ENCODE measurements around the gene TCFL5. TPM values are rescaled to one million over a fixed set of nuclear protein-coding genes. Genes with fewer than 3 reads are reported as not detected.

Gene TCFL5
- total RNA-seq, 1 donor from 2014 or later = 12.2 TPM

DNA sequence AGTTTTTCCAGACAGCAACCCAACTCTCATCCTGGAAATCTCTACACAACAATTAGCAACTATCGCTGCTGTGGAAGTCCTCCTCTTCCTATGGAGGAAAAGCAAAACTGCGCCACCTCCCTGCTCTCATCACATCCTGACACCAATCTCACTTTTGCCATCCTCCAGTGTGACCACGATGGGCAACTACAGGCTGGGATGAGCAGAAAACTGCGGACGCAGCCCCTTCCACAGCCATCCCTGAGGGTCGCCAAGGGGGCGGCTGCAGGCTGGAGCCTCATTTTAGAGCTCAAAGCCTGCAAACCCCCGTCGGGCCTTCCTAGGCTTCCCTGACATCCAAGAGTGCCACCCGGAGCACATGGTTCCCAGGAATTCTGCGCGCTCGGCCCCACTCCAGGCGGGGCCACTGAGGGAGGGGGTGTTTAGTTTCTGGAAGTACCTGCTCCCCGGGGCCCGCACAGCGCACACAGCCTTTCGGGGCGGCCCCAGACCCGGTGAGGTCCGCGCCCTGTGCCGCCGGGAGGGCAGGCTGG is 1.2 kb downstream of the TCFL5 start:
- peaks cover 5% of the 10 kb centered on the region for H3K9me3 Mint-ChIP-seq
- peak overlapping the region; percentile 7 for H3K27ac Mint-ChIP-seq
- H3K36me3 Mint-ChIP-seq = peaks cover 14% of the 10 kb centered on the region
- DNase-seq (ENCODE audit: low spot score in 2 of 2, unreplicated experiment in 2 of 2) = no peak
- peaks cover 25% of the 10 kb centered on the region for H3K4me1 Mint-ChIP-seq
- peaks cover 11% of the 10 kb centered on the region for H3K27me3 Mint-ChIP-seq (ENCODE audit: low read depth)
- TF ChIP-seq, protein P1, sequence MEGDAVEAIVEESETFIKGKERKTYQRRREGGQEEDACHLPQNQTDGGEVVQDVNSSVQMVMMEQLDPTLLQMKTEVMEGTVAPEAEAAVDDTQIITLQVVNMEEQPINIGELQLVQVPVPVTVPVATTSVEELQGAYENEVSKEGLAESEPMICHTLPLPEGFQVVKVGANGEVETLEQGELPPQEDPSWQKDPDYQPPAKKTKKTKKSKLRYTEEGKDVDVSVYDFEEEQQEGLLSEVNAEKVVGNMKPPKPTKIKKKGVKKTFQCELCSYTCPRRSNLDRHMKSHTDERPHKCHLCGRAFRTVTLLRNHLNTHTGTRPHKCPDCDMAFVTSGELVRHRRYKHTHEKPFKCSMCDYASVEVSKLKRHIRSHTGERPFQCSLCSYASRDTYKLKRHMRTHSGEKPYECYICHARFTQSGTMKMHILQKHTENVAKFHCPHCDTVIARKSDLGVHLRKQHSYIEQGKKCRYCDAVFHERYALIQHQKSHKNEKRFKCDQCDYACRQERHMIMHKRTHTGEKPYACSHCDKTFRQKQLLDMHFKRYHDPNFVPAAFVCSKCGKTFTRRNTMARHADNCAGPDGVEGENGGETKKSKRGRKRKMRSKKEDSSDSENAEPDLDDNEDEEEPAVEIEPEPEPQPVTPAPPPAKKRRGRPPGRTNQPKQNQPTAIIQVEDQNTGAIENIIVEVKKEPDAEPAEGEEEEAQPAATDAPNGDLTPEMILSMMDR (IDR thresholded peaks at IDR 0.05; ENCODE audit: unreplicated experiment) = no peak
- peak overlapping the region; percentile 67 for H3K4me3 Mint-ChIP-seq

DNA sequence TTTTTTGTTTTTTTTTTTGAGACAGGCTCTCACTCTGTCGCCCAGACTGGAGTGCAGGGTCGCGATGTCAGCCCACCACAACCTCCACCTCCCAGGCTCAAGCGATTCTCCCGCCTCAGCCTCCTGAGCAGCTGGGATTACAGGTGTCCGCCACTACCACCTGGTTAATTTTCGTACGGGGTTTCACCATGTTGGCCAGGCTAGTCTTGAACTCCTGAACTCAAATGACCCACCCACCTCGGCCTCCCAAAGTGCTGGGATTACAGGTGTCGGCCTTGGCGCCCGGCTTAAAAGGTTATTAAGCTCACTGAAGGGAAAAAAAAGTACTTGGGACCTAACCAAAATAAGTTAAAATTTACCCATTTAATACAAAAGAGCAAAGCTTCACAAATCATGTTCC is 1.9 kb downstream of the TCFL5 start:
- no peaks in the 10 kb centered on the region for H3K9me3 Mint-ChIP-seq
- TF ChIP-seq, protein P1 (IDR thresholded peaks at IDR 0.05; ENCODE audit: unreplicated experiment) = no peak
- H3K4me1 Mint-ChIP-seq = peaks cover 25% of the 10 kb centered on the region
- peaks cover 16% of the 10 kb centered on the region for H3K36me3 Mint-ChIP-seq
- no peak overlapping the region for H3K27ac Mint-ChIP-seq
- peaks cover 11% of the 10 kb centered on the region for H3K27me3 Mint-ChIP-seq (ENCODE audit: low read depth)
- no peak for DNase-seq (ENCODE audit: low spot score in 2 of 2, unreplicated experiment in 2 of 2)
- peak overlapping the region; percentile 67 for H3K4me3 Mint-ChIP-seq

DNA sequence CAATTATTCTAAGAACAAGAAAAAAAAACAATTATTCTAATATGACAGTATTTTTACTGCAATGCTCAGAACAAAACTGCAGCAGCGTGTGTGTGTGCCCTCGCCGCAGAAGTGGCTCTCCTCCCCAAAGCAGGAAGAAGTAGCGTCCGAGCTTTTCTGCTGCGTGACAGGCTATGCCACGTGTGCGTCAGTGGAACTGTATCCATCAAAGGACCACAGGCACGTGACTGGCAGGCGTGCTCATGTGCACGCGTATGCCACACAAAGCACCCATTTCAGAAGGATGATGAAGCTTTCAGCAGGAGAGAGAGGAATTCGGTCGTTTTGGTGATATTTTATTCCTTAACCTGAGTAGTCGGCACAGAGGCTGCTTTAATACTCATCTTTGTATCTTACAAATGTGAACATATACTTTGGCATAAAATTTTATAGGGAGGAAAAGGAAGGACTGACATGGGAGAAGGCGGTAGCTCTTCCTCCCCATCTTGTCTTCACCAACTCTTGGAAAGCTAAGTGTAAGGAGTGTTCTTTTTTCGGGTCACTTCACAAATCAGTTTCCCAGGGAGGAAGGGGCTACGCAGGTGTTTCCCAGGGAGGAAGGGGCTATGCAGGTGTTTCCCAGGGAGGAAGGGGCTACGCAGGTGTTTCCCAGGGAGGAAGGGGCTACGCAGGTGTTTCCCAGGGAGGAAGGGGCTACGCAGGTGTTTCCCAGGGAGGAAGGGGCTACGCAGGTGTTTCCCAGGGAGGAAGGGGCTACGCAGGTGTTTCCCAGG is 3.4 kb downstream of the TCFL5 start:
- no peak for DNase-seq (ENCODE audit: low spot score in 2 of 2, unreplicated experiment in 2 of 2)
- Mint-ChIP-seq H3K4me3 (no peak overlapping the region), H3K4me1 (peaks cover 25% of the 10 kb centered on the region), H3K27me3 (ENCODE audit: low read depth) (peaks cover 11% of the 10 kb centered on the region), H3K9me3 (no peaks in the 10 kb centered on the region), H3K27ac (no peak overlapping the region), H3K36me3 (peaks cover 24% of the 10 kb centered on the region)
- TF ChIP-seq, protein P1 (IDR thresholded peaks at IDR 0.05; ENCODE audit: unreplicated experiment) = no peak

DNA sequence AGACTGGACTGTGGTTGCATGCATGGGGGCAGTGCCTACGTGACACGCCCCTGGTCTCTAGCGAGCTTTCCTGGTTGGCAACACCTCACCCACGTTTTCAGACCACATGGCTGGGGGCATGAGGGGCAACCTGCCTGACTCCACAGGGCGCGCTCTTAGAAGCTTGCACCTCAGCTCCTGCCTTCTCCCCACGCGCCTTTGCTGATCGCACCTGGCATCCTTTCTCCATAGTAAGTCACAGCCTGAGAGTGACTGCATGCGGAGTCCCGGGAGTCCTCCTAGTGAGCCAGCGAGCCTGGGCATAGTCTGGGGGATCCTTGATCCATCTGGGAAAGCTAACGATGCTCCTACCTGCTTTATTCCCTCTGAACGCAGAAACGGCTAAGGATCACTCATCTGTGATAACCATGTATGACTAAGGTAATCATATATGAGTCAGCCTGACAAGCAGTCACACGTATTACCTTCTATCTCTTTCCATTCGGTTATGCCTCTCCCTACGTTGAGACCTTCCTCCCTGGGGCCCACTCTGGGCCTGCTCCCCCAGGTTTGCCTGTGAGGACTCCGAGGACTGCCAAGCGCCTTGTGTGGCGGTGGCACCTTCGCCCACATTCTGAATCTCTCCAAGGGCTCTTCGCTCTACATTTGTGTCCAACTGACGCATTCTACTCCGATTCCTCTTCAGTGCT is 4.5 kb downstream of the TCFL5 start:
- H3K9me3 Mint-ChIP-seq = no peaks in the 10 kb centered on the region

DNA sequence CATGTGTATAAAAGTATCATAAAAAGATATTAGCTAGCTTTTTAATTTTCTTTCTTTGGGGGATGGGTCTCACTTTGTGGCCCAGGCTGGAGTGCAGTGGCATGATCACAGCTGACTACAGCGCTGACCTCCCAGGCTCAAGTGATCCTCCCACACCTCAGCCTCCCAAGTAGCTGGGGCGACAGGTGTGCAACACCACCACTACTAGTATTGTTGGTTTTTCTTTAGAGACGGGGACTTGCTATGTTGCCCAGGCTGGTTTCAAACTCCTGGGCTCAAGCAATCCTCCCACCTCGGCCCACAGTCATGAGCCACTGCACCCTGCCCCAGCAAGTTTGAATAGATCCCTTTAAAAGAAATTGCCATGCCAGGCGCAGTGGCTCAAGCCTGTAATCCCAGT is 6.5 kb downstream of the TCFL5 start:
- Mint-ChIP-seq H3K36me3 (peaks cover 30% of the 10 kb centered on the region), H3K9me3 (no peaks in the 10 kb centered on the region), H3K27ac (no peak overlapping the region), H3K27me3 (ENCODE audit: low read depth) (peaks cover 6% of the 10 kb centered on the region), H3K4me3 (no peak overlapping the region), H3K4me1 (peaks cover 11% of the 10 kb centered on the region)
- no peak for DNase-seq (ENCODE audit: low spot score in 2 of 2, unreplicated experiment in 2 of 2)
- TF ChIP-seq, protein P1 (IDR thresholded peaks at IDR 0.05; ENCODE audit: unreplicated experiment) = no peak

More for the DNA sequence above, 4.5 kb downstream of the TCFL5 start:
- Mint-ChIP-seq H3K4me1 (peaks cover 18% of the 10 kb centered on the region), H3K36me3 (peaks cover 30% of the 10 kb centered on the region), H3K4me3 (no peak overlapping the region), H3K27me3 (ENCODE audit: low read depth) (peaks cover 11% of the 10 kb centered on the region), H3K27ac (no peak overlapping the region)
- TF ChIP-seq, protein P1 (IDR thresholded peaks at IDR 0.05; ENCODE audit: unreplicated experiment) = no peak
- DNase-seq (ENCODE audit: low spot score in 2 of 2, unreplicated experiment in 2 of 2) = no peak

All from mesothelial cell of epicardium (in vitro differentiated cells).